Panc1 (cell line): Measurements from ENCODE around the gene CIC. TPM values are rescaled to one million over a fixed set of nuclear protein-coding genes. Genes with fewer than 3 reads are reported as not detected.

ENCODE experiments used
- ATAC-seq: fragments of 200-7000 bp; cut with Tn5 transposase; 2 replicates; pipeline ENCODE4 v1.9.1; 2020; ENCODE audit warnings: mild to moderate bottlenecking, moderate library complexity
- BruUV-seq: library from RNA; stranded (reverse); fragments of 400-500 nt; replicated peaks from 2 replicates; lab custom pipeline; 2021; lab: Mats Ljungman, UMichigan
- CTCF ChIA-PET: fragments of 300-600 bp; sonication (Branson Sonifier 250); formaldehyde crosslinking; loops from one replicate; lab custom pipeline; 2022; ENCODE audit warnings: antibody characterized with exemption; lab: Charles Lee
- POLR2A ChIA-PET: fragments of 300-600 bp; sonication (Branson Sonifier 250); formaldehyde crosslinking; loops from one replicate; lab custom pipeline; 2022; ENCODE audit warnings: antibody characterized with exemption; lab: Charles Lee
- DNase-seq: peaks from one replicate; pipeline ENCODE4 v3.0.0-alpha.2; 2010; ENCODE audit warnings: low read depth, low spot score
- H3K27ac ChIP-seq: 2 replicates; pipeline ENCODE4 v1.5.1; 2011; ENCODE audit warnings: mild to moderate bottlenecking, low read length, inconsistent platforms
- H3K27me3 ChIP-seq: fragments of 200-500 bp; sonication (Bioruptor generic); 2 replicates; pipeline ENCODE4 v1.6.0; 2014; ENCODE audit warnings: low read length, inconsistent platforms; ENCODE audit not compliant: control insufficient read depth, insufficient read depth
- H3K36me3 ChIP-seq: fragments of 200-500 bp; sonication (Bioruptor generic); 2 replicates; pipeline ENCODE4 v1.5.1; 2014; ENCODE audit warnings: inconsistent platforms, mild to moderate bottlenecking, low read length, moderate library complexity; ENCODE audit not compliant: control insufficient read depth, insufficient read depth
- H3K4me1 ChIP-seq: 2 replicates; pipeline ENCODE4 v1.5.1; 2011; ENCODE audit warnings: inconsistent platforms, mild to moderate bottlenecking, low read length, moderate library complexity; ENCODE audit not compliant: control insufficient read depth, insufficient read depth
- H3K4me3 ChIP-seq, 2 experiments: 2 replicates each; pipeline ENCODE4 v1.5.1; 2011 to 2012; ENCODE audit warnings: low read depth in 2 of 2, low read length in 2 of 2, mild to moderate bottlenecking in 2 of 2, inconsistent platforms in 1 of 2, moderate library complexity in 1 of 2
- H3K9me3 ChIP-seq: fragments of 200-500 bp; sonication (Bioruptor generic); 2 replicates; pipeline ENCODE4 v1.5.1; 2014; ENCODE audit warnings: low read depth, mild to moderate bottlenecking, inconsistent platforms, low read length, moderate library complexity; ENCODE audit not compliant: control insufficient read depth, insufficient read depth
- POLR2AphosphoS5 ChIP-seq: IDR thresholded peaks from 2 replicates; pipeline ENCODE4 v1.6.1; 2012; ENCODE audit warnings: mild to moderate bottlenecking, low read depth, low read length, moderate library complexity
- SIN3A ChIP-seq: IDR thresholded peaks from 2 replicates; pipeline ENCODE4 v1.6.1; 2012; ENCODE audit warnings: low read depth, mild to moderate bottlenecking, low read length, moderate library complexity, borderline replicate concordance; ENCODE audit not compliant: insufficient read depth
- TCF7L2 ChIP-seq: IDR thresholded peaks from 2 replicates; pipeline ENCODE4 v1.6.1; 2011; ENCODE audit warnings: mild to moderate bottlenecking, low read depth, low read length, inconsistent platforms
- in situ Hi-C: cut with HindIII; loops from 2 replicates; pipeline ENCODE4 v1.10.0; 2016; ENCODE audit warnings: low sequenced_read_pairs, low pct_unique_long_range_greater_than_20kb
- intact Hi-C: fragments of 100-400 bp; cut with micrococcal nuclease; formaldehyde crosslinking; loops from one replicate; pipeline ENCODE4 v1.10.0; 2022; ENCODE audit not compliant: unreplicated experiment
- total RNA-seq: library from RNA; stranded (reverse); gene quantifications from one replicate; pipeline ENCODE4 v1.2.1, GENCODE V29; 2021; ENCODE audit not compliant: unreplicated experiment
- TF ChIP-seq, protein P1 (sequence below): fragments of 450-650 bp; IDR thresholded peaks from 2 replicates; pipeline ENCODE4 v1.5.1; 2017; ENCODE audit warnings: mild to moderate bottlenecking
- TF ChIP-seq, protein P2 (sequence below), 2 experiments: IDR thresholded peaks; 2 replicates each; pipeline ENCODE4 v1.6.1; 2011 to 2012; ENCODE audit warnings: low read depth in 2 of 2, control low read depth in 1 of 2, low read length in 1 of 2, mild to moderate bottlenecking in 1 of 2, moderate library complexity in 1 of 2; ENCODE audit not compliant: insufficient read depth in 1 of 2

Gene CIC
- total RNA-seq, 1 experiment from 2014 or later, result 67.4 TPM

DNA sequence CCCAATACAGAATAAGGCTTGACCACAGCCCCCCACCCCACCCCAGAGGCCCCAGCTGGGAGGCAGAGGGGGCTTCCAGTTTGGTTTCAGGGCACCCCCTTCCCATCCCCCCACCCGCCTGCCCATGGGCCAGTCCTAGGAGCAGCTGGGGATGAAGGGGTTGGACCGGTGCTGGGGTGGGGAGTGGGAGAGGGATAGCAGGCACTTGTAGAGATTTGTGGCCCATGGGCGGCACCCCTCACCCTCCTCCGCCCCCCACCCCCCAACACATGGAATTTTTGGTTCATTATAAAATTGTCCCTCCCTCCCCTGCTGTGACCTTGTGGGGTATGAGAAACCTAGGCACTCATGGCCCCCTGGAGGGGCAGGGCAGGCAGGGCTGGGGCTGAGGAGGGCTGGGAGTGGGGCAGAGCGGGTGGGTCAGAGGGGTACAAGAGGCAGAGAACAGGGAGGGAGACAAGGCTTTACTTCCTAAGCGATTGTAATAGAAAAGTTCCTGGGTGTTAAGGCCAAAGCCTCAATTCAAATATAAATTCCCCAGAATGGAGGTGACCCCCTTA, 21.3 kb upstream of the CIC start:
- H3K4me3 ChIP-seq, result no peak overlapping the region
- no TSS peak for BruUV-seq
- CTCF ChIA-PET, result interaction anchor here (0.6 to 4.5 kb wide), 3 partner anchors 32 to 143 kb away, joined by 3 to 38 read pairs (median 13); no protein-coding TSS in a partner anchor
- intact Hi-C loops, result loop anchor here (5.0 kb wide), 1 partner anchor 35 kb away; no protein-coding TSS in a partner anchor
- in situ Hi-C loops, result no loop called here
- H3K27ac ChIP-seq, result no peak overlapping the region
- no peaks in the 10 kb centered on the region; the same call in 1 of the 2 replicates for H3K36me3 ChIP-seq
- ATAC-seq (no peak), DNase-seq (no peak)
- no peaks in the 10 kb centered on the region for H3K9me3 ChIP-seq
- peaks cover 38% of the 10 kb centered on the region for H3K4me1 ChIP-seq
- no peaks in the 10 kb centered on the region for H3K27me3 ChIP-seq
- TF ChIP-seq SIN3A, result no peak
- POLR2A ChIA-PET, result interaction anchor here (0.6 kb wide), 1 partner anchor 123 kb away, joined by 7 read pairs; no protein-coding TSS in a partner anchor

DNA sequence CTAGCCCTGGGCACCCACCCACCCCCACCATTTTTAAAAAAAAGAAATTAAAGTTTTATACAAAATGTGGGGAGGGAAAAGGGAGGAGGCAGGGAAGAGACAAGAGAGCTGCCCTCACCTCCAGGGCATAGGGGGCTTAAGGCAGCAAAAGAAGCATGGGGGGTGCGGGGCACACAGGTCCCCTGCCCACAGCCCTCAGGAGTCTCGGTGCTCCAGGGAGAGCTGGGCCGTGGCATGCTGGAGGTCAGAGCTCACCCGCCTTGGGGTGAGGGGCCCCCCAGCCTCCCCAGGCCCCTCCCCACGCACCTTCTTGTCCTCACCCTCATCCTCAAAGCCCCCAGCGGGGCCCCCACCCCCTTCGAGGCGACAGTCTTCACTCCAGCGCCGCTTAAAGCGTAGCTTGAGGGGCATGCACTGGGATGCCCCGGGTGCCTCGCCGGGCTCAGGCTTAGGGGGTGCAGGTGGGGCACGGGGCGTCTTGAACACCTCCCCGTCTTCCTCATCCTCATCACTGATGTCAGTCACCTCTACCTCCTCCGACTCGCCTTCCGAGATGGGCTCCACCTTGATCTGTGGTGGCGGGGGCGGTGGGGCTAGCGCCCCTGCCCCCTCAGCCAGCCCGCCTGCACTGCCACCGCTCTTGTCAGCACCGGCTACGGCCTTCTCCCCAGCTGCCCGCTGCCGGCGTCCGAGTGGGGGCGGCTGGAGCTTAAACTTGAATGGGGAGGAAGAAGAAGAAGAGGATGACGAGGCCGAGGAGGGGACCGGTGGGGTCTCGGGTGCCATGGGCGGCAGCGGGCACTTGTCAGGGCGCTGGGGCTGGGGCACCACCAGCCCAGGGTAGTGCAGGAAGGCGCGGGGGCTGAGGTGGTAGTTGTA, 20.5 kb upstream of the CIC start:
- ChIA-PET CTCF (interaction anchor here (0.6 to 4.5 kb wide), 3 partner anchors 14 to 144 kb away, joined by 3 to 38 read pairs (median 12); no protein-coding TSS in a partner anchor), POLR2A (interaction anchor here (0.6 kb wide), 1 partner anchor 47 kb away, joined by 6 read pairs; no protein-coding TSS in a partner anchor)
- ATAC-seq (no peak), DNase-seq (no peak)
- no peak overlapping the region for H3K27ac ChIP-seq
- TF ChIP-seq POLR2AphosphoS5 (no peak), TCF7L2 (no peak), SIN3A (no peak)
- TF ChIP-seq, protein P1, sequence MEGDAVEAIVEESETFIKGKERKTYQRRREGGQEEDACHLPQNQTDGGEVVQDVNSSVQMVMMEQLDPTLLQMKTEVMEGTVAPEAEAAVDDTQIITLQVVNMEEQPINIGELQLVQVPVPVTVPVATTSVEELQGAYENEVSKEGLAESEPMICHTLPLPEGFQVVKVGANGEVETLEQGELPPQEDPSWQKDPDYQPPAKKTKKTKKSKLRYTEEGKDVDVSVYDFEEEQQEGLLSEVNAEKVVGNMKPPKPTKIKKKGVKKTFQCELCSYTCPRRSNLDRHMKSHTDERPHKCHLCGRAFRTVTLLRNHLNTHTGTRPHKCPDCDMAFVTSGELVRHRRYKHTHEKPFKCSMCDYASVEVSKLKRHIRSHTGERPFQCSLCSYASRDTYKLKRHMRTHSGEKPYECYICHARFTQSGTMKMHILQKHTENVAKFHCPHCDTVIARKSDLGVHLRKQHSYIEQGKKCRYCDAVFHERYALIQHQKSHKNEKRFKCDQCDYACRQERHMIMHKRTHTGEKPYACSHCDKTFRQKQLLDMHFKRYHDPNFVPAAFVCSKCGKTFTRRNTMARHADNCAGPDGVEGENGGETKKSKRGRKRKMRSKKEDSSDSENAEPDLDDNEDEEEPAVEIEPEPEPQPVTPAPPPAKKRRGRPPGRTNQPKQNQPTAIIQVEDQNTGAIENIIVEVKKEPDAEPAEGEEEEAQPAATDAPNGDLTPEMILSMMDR, result no peak
- TF ChIP-seq, protein P2, sequence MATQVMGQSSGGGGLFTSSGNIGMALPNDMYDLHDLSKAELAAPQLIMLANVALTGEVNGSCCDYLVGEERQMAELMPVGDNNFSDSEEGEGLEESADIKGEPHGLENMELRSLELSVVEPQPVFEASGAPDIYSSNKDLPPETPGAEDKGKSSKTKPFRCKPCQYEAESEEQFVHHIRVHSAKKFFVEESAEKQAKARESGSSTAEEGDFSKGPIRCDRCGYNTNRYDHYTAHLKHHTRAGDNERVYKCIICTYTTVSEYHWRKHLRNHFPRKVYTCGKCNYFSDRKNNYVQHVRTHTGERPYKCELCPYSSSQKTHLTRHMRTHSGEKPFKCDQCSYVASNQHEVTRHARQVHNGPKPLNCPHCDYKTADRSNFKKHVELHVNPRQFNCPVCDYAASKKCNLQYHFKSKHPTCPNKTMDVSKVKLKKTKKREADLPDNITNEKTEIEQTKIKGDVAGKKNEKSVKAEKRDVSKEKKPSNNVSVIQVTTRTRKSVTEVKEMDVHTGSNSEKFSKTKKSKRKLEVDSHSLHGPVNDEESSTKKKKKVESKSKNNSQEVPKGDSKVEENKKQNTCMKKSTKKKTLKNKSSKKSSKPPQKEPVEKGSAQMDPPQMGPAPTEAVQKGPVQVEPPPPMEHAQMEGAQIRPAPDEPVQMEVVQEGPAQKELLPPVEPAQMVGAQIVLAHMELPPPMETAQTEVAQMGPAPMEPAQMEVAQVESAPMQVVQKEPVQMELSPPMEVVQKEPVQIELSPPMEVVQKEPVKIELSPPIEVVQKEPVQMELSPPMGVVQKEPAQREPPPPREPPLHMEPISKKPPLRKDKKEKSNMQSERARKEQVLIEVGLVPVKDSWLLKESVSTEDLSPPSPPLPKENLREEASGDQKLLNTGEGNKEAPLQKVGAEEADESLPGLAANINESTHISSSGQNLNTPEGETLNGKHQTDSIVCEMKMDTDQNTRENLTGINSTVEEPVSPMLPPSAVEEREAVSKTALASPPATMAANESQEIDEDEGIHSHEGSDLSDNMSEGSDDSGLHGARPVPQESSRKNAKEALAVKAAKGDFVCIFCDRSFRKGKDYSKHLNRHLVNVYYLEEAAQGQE (IDR thresholded peaks at IDR 0.05; ENCODE audit: insufficient read depth in 1 of 2, low read depth in 2 of 2, low read length in 1 of 2), result no peak
- BruUV-seq, result no TSS peak
- H3K4me3 ChIP-seq, result no peak overlapping the region
- peaks cover 38% of the 10 kb centered on the region for H3K4me1 ChIP-seq
- intact Hi-C loops (loop anchor here (5.0 kb wide), 1 partner anchor 34 kb away; no protein-coding TSS in a partner anchor), in situ Hi-C loops (no loop called here)
- no peaks in the 10 kb centered on the region; the same call in 1 of the 2 replicates for H3K36me3 ChIP-seq
- H3K27me3 ChIP-seq, result no peaks in the 10 kb centered on the region
- no peaks in the 10 kb centered on the region for H3K9me3 ChIP-seq
